HCT116 (cell line): Measurements from ENCODE around the gene PKMYT1.

ENCODE experiments used
- EZH2phosphoT487 ChIP-seq: fragments of 200-600 bp; IDR thresholded peaks from 2 replicates; pipeline ENCODE4 v1.6.1; 2018; ENCODE audit warnings: antibody characterized with exemption, borderline replicate concordance
- JUND ChIP-seq: IDR thresholded peaks from 2 replicates; pipeline ENCODE4 v1.6.1; 2012
- POLR2A ChIP-seq: IDR thresholded peaks from 2 replicates; pipeline ENCODE4 v1.7.0; 2011; ENCODE audit warnings: borderline replicate concordance; ENCODE audit not compliant: insufficient read depth, insufficient read length; ENCODE audit errors: extremely low read depth
- ZNF274 ChIP-seq: fragments of 200-500 bp; sonication (Bioruptor generic); IDR thresholded peaks from 2 replicates; pipeline ENCODE4 v1.6.1; 2014; ENCODE audit warnings: mild to moderate bottlenecking, low read depth, low read length, inconsistent platforms
- TF ChIP-seq, protein P1 (sequence below), 3 experiments: fragments of 200-600 bp in 1 of 3; sonication (generic) in 1 of 3; IDR thresholded peaks in 2 of 3; conservative IDR thresholded peaks in 1 of 3; 2 replicates each; pipeline ENCODE4 v1.5.1; 2012 to 2017; ENCODE audit warnings: low read depth in 2 of 3, low read length in 2 of 3, antibody characterized with exemption in 1 of 3, borderline replicate concordance in 1 of 3, control low read depth in 1 of 3, mild to moderate bottlenecking in 1 of 3, mixed read lengths in 1 of 3, mixed run types in 1 of 3, moderate library complexity in 1 of 3; ENCODE audit not compliant: insufficient read depth in 1 of 3
- TF ChIP-seq, protein P2 (sequence below): IDR thresholded peaks from 2 replicates; pipeline ENCODE4 v1.6.1; 2012; ENCODE audit warnings: low read depth

DNA sequence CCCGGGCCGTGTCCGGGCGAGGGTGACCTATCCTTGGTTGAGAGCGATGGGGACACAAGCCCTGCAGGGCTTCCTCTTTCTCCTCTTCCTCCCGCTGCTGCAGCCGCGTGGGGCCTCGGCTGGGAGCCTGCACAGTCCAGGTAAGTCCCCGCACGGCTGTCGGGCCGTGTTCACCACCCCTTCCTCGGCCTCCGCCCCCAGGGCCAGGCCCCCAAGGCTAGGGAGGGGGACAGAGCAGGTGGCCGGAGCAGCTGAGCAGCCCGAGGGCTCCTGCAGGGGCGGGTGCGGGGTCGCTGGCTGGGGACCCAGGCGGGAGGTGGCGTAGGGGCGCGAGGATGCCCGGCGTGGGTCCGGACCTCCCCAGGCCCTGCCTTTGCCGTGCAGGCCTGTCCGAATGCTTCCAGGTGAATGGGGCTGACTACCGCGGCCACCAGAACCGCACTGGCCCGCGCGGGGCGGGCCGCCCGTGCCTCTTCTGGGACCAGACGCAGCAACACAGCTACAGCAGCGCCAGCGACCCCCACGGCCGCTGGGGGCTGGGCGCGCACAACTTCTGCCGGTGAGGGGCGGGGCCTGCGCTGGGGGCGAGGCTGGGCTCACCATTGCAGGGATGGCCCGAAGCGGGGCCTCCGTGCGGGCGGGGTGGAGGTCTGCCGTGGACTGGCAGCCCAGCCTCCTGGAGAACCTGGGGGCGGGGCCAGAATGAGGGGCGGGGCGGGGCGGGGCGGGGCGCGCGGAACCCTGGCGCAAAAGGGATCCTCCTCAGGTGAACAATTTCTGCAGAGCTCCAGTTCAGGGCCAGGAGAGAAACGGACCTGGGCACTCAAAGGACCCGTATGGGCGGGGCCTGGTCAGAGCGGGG, 15.5 kb downstream of the PKMYT1 start:
- TF ChIP-seq EZH2phosphoT487 (no peak), POLR2A (no peak), ZNF274 (no peak), JUND (no peak)
- TF ChIP-seq, protein P1, sequence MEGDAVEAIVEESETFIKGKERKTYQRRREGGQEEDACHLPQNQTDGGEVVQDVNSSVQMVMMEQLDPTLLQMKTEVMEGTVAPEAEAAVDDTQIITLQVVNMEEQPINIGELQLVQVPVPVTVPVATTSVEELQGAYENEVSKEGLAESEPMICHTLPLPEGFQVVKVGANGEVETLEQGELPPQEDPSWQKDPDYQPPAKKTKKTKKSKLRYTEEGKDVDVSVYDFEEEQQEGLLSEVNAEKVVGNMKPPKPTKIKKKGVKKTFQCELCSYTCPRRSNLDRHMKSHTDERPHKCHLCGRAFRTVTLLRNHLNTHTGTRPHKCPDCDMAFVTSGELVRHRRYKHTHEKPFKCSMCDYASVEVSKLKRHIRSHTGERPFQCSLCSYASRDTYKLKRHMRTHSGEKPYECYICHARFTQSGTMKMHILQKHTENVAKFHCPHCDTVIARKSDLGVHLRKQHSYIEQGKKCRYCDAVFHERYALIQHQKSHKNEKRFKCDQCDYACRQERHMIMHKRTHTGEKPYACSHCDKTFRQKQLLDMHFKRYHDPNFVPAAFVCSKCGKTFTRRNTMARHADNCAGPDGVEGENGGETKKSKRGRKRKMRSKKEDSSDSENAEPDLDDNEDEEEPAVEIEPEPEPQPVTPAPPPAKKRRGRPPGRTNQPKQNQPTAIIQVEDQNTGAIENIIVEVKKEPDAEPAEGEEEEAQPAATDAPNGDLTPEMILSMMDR (IDR thresholded peaks at IDR 0.05 in 2 of 3, conservative IDR thresholded peaks at IDR 0.05 in 1 of 3; ENCODE audit: borderline replicate concordance in 1 of 3, insufficient read depth in 1 of 3, low read depth in 2 of 3, low read length in 2 of 3), result peak in 1 of 3 experiments; percentile 0; a peak in 1 of 6 replicates
- TF ChIP-seq, protein P2, sequence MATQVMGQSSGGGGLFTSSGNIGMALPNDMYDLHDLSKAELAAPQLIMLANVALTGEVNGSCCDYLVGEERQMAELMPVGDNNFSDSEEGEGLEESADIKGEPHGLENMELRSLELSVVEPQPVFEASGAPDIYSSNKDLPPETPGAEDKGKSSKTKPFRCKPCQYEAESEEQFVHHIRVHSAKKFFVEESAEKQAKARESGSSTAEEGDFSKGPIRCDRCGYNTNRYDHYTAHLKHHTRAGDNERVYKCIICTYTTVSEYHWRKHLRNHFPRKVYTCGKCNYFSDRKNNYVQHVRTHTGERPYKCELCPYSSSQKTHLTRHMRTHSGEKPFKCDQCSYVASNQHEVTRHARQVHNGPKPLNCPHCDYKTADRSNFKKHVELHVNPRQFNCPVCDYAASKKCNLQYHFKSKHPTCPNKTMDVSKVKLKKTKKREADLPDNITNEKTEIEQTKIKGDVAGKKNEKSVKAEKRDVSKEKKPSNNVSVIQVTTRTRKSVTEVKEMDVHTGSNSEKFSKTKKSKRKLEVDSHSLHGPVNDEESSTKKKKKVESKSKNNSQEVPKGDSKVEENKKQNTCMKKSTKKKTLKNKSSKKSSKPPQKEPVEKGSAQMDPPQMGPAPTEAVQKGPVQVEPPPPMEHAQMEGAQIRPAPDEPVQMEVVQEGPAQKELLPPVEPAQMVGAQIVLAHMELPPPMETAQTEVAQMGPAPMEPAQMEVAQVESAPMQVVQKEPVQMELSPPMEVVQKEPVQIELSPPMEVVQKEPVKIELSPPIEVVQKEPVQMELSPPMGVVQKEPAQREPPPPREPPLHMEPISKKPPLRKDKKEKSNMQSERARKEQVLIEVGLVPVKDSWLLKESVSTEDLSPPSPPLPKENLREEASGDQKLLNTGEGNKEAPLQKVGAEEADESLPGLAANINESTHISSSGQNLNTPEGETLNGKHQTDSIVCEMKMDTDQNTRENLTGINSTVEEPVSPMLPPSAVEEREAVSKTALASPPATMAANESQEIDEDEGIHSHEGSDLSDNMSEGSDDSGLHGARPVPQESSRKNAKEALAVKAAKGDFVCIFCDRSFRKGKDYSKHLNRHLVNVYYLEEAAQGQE, result no peak
